HCT116 (cell line): Measurements from ENCODE around the gene UPK3A. TPM values are rescaled to one million over a fixed set of nuclear protein-coding genes. Genes with fewer than 3 reads are reported as not detected.

ENCODE experiments used
- ATAC-seq: fragments of 200-7000 bp; cut with Tn5 transposase; 2 replicates; pipeline ENCODE4 v1.9.1; 2020; ENCODE audit warnings: mild to moderate bottlenecking, moderate library complexity
- BruUV-seq: library from RNA; stranded (reverse); fragments of 400-500 nt; replicated peaks from 2 replicates; lab custom pipeline; 2021; lab: Mats Ljungman, UMichigan
- CTCF ChIA-PET: fragments of 300-600 bp; sonication (Branson Sonifier 250); formaldehyde crosslinking; loops from one replicate; lab custom pipeline; 2021; ENCODE audit warnings: antibody characterized with exemption; lab: Charles Lee
- POLR2A ChIA-PET: fragments of 300-600, 350-600 bp; sonication (Branson Sonifier 250); formaldehyde crosslinking; loops from one replicate; lab custom pipeline; 2021; ENCODE audit warnings: antibody characterized with exemption; lab: Charles Lee
- RAD21 ChIA-PET, 2 experiments: fragments of 300-600 bp; sonication (Branson Sonifier 250); formaldehyde crosslinking; loops; one replicate each; lab custom pipeline; 2023; ENCODE audit warnings: low total read pairs in 2 of 2; ENCODE audit not compliant: uncharacterized antibody in 2 of 2, unreplicated experiment in 2 of 2, low non-redundant PET in 1 of 2; lab: Charles Lee
- DNase-seq: peaks from one replicate; pipeline ENCODE4 v3.0.0-alpha.2; 2010; ENCODE audit warnings: low read depth, low spot score
- H2AFZ ChIP-seq: fragments of 200-600 bp; shearing (Covaris generic), sonication (generic); 2 replicates; pipeline ENCODE4 v1.6.1; 2017; ENCODE audit warnings: low read depth, mixed run types, mixed read lengths, antibody characterized with exemption, low read length; ENCODE audit not compliant: poor library complexity, severe bottlenecking
- H3K27ac ChIP-seq: 2 replicates; pipeline ENCODE4 v1.5.1; 2012; ENCODE audit warnings: low read depth, low read length
- H3K27me3 ChIP-seq: fragments of 200-600 bp; sonication (generic); 2 replicates; pipeline ENCODE4 v1.6.1; 2016; ENCODE audit warnings: mixed run types, low read length, mixed read lengths; ENCODE audit not compliant: insufficient read depth
- H3K36me3 ChIP-seq, 2 experiments: fragments of 200-500 bp in 1 of 2; fragments of 200-600 bp in 1 of 2; sonication (Bioruptor generic) in 1 of 2; sonication (generic) in 1 of 2; 2 replicates each; pipeline versions ENCODE4 v1.5.1 to v1.6.1; 2014 to 2016; ENCODE audit warnings: low read length in 2 of 2, inconsistent platforms in 1 of 2, mixed read lengths in 1 of 2, mixed run types in 1 of 2; ENCODE audit not compliant: insufficient read depth in 2 of 2, control insufficient read depth in 1 of 2
- H3K4me1 ChIP-seq, 2 experiments: fragments of 200-600 bp in 1 of 2; sonication (generic) in 1 of 2; 2 replicates each; pipeline versions ENCODE4 v1.5.1 to v1.6.1; 2012 to 2017; ENCODE audit warnings: low read length in 2 of 2, inconsistent platforms in 1 of 2, mild to moderate bottlenecking in 1 of 2, mixed read lengths in 1 of 2, mixed run types in 1 of 2, moderate library complexity in 1 of 2; ENCODE audit not compliant: insufficient read depth in 2 of 2, control insufficient read depth in 1 of 2
- H3K4me2 ChIP-seq: fragments of 200-600 bp; sonication (generic); 2 replicates; pipeline ENCODE4 v1.6.1; 2017; ENCODE audit warnings: mixed run types, low read length, mixed read lengths
- H3K4me3 ChIP-seq, 2 experiments: fragments of 200-600 bp in 1 of 2; sonication (generic) in 1 of 2; replicated peaks in 1 of 2; 2 replicates each; pipeline ENCODE4 v1.5.1; 2011 to 2016; ENCODE audit warnings: low read length in 2 of 2, control low read depth in 1 of 2, low read depth in 1 of 2, mild to moderate bottlenecking in 1 of 2, mixed read lengths in 1 of 2, mixed run types in 1 of 2
- H3K79me2 ChIP-seq: fragments of 200-600 bp; sonication (generic); 2 replicates; pipeline ENCODE4 v1.6.1; 2017; ENCODE audit warnings: mild to moderate bottlenecking, mixed run types, low read length, moderate library complexity, mixed read lengths; ENCODE audit not compliant: insufficient read depth
- H3K9ac ChIP-seq: fragments of 200-600 bp; sonication (generic); 2 replicates; pipeline ENCODE4 v1.6.1; 2016; ENCODE audit warnings: low read length, mixed read lengths
- H3K9me2 ChIP-seq: fragments of 200-600 bp; sonication (generic), shearing (Covaris generic); 2 replicates; pipeline ENCODE4 v1.6.1; 2017; ENCODE audit warnings: mixed run types, mild to moderate bottlenecking, moderate library complexity; ENCODE audit not compliant: insufficient read depth
- H3K9me3 ChIP-seq, 2 experiments: fragments of 200-500 bp in 1 of 2; fragments of 200-600 bp in 1 of 2; sonication (Bioruptor generic) in 1 of 2; sonication (generic) in 1 of 2; 2 replicates each; pipeline ENCODE4 v1.6.1; 2014 to 2017; ENCODE audit warnings: low read length in 2 of 2, mixed read lengths in 2 of 2, inconsistent platforms in 1 of 2, low read depth in 1 of 2, mild to moderate bottlenecking in 1 of 2, mixed run types in 1 of 2, moderate library complexity in 1 of 2; ENCODE audit not compliant: control insufficient read depth in 1 of 2, insufficient read depth in 1 of 2
- H4K20me1 ChIP-seq: fragments of 200-600 bp; sonication (generic), shearing (Covaris generic); 2 replicates; pipeline ENCODE4 v1.6.1; 2017; ENCODE audit warnings: mixed run types, mild to moderate bottlenecking, moderate library complexity; ENCODE audit not compliant: insufficient read depth
- ATF3 ChIP-seq: IDR thresholded peaks from 2 replicates; pipeline ENCODE4 v1.6.1; 2012
- CBX3 ChIP-seq: IDR thresholded peaks from 2 replicates; pipeline ENCODE4 v1.6.1; 2012; ENCODE audit warnings: low read depth
- CEBPB ChIP-seq: IDR thresholded peaks from 2 replicates; pipeline ENCODE4 v1.6.1; 2012; ENCODE audit warnings: low read depth
- CTCF ChIP-seq, 3 experiments: fragments of 200-600 bp in 1 of 3; sonication (generic) in 1 of 3; IDR thresholded peaks in 2 of 3; conservative IDR thresholded peaks in 1 of 3; 2 replicates each; pipeline ENCODE4 v1.5.1; 2012 to 2017; ENCODE audit warnings: low read depth in 2 of 3, low read length in 2 of 3, antibody characterized with exemption in 1 of 3, borderline replicate concordance in 1 of 3, control low read depth in 1 of 3, mild to moderate bottlenecking in 1 of 3, mixed read lengths in 1 of 3, mixed run types in 1 of 3, moderate library complexity in 1 of 3; ENCODE audit not compliant: insufficient read depth in 1 of 3
- EGR1 ChIP-seq: IDR thresholded peaks from 2 replicates; pipeline ENCODE4 v1.6.1; 2012; ENCODE audit warnings: low read depth
- ELF1 ChIP-seq: IDR thresholded peaks from 2 replicates; pipeline ENCODE4 v1.6.1; 2012; ENCODE audit warnings: low read depth, borderline replicate concordance
- EZH2 ChIP-seq: fragments of 200-600 bp; sonication (generic); IDR thresholded peaks from 2 replicates; pipeline ENCODE4 v1.6.1; 2017; ENCODE audit warnings: antibody characterized with exemption, mixed run types
- EZH2phosphoT487 ChIP-seq: fragments of 200-600 bp; IDR thresholded peaks from 2 replicates; pipeline ENCODE4 v1.6.1; 2018; ENCODE audit warnings: antibody characterized with exemption, borderline replicate concordance
- FOSL1 ChIP-seq: IDR thresholded peaks from 2 replicates; pipeline ENCODE4 v1.6.1; 2012; ENCODE audit warnings: low read depth
- JUND ChIP-seq: IDR thresholded peaks from 2 replicates; pipeline ENCODE4 v1.6.1; 2012
- POLR2A ChIP-seq: IDR thresholded peaks from 2 replicates; pipeline ENCODE4 v1.7.0; 2011; ENCODE audit warnings: borderline replicate concordance; ENCODE audit not compliant: insufficient read depth, insufficient read length; ENCODE audit errors: extremely low read depth
- POLR2AphosphoS5 ChIP-seq: IDR thresholded peaks from 2 replicates; pipeline ENCODE4 v1.6.1; 2011; ENCODE audit warnings: mild to moderate bottlenecking, low read depth, low read length, moderate library complexity
- RAD21 ChIP-seq: IDR thresholded peaks from 2 replicates; pipeline ENCODE4 v1.6.1; 2012; ENCODE audit warnings: low read depth, mild to moderate bottlenecking
- REST ChIP-seq: IDR thresholded peaks from 2 replicates; pipeline ENCODE4 v1.6.1; 2012; ENCODE audit warnings: low read depth
- SP1 ChIP-seq: IDR thresholded peaks from 2 replicates; pipeline ENCODE4 v1.6.1; 2012; ENCODE audit warnings: low read depth
- SRF ChIP-seq: IDR thresholded peaks from 2 replicates; pipeline ENCODE4 v1.6.1; 2012; ENCODE audit warnings: low read depth
- TCF7L2 ChIP-seq: IDR thresholded peaks from 2 replicates; pipeline ENCODE4 v1.7.0; 2011; ENCODE audit warnings: borderline replicate concordance, inconsistent platforms; ENCODE audit not compliant: insufficient read depth, insufficient read length; ENCODE audit errors: extremely low read depth
- YY1 ChIP-seq: IDR thresholded peaks from 2 replicates; pipeline ENCODE4 v1.6.1; 2011; ENCODE audit warnings: low read length, low read depth, moderate library complexity, mild to moderate bottlenecking; ENCODE audit not compliant: insufficient replicate concordance; ENCODE audit errors: extremely low read depth
- ZFX ChIP-seq: fragments of 450-650 bp; IDR thresholded peaks from 2 replicates; pipeline ENCODE4 v1.6.1; 2017
- ZNF274 ChIP-seq: fragments of 200-500 bp; sonication (Bioruptor generic); IDR thresholded peaks from 2 replicates; pipeline ENCODE4 v1.6.1; 2014; ENCODE audit warnings: mild to moderate bottlenecking, low read depth, low read length, inconsistent platforms
- intact Hi-C: fragments of 100-400 bp; cut with micrococcal nuclease; formaldehyde crosslinking; loops from 2 replicates; pipeline ENCODE4 v1.10.0; 2022
- total RNA-seq: library from RNA; stranded (reverse); gene quantifications from one replicate; pipeline ENCODE4 v1.2.1, GENCODE V29; 2021; ENCODE audit not compliant: unreplicated experiment

UPK3A gene
- total RNA-seq, 1 experiment from 2014 or later = not detected

GRCh38 chr22:45344334-45344733 is 59.6 kb downstream of the UPK3A start:
- no peaks in the 10 kb centered on the region for H3K4me1 ChIP-seq
- no peak overlapping the region for H3K27ac ChIP-seq
- no TSS peak for BruUV-seq
- no peak overlapping the region for H3K4me3 ChIP-seq
- TF ChIP-seq ELF1 (no peak), TCF7L2 (no peak), CTCF (IDR thresholded peaks at IDR 0.05 in 2 of 3, conservative IDR thresholded peaks at IDR 0.05 in 1 of 3; ENCODE audit: borderline replicate concordance in 1 of 3, insufficient read depth in 1 of 3, low read depth in 2 of 3, low read length in 2 of 3) (no peak), YY1 (no peak), EZH2 (no peak), ZFX (no peak), JUND (no peak), CEBPB (no peak), EGR1 (no peak), SRF (no peak), REST (no peak), RAD21 (no peak), POLR2AphosphoS5 (no peak), POLR2A (no peak), FOSL1 (no peak), ATF3 (no peak), ZNF274 (no peak), EZH2phosphoT487 (no peak), SP1 (no peak), CBX3 (no peak)
- H3K36me3 ChIP-seq = peaks cover 8 to 19% of the 10 kb centered on the region in 2 experiments; a peak in 3 of 4 replicates
- no peak for DNase-seq
- no peak overlapping the region for H3K9ac ChIP-seq
- ATAC-seq = no peak
- no peaks in the 10 kb centered on the region for H3K27me3 ChIP-seq
- ChIA-PET RAD21 (no interaction called here), CTCF (no interaction called here), POLR2A (no interaction called here)
- no peaks in the 10 kb centered on the region for H3K9me3 ChIP-seq
- no peak overlapping the region for H3K4me2 ChIP-seq
- intact Hi-C loops = no loop called here
- no peaks in the 10 kb centered on the region for H4K20me1 ChIP-seq
- H2AFZ ChIP-seq = no peak overlapping the region
- H3K9me2 ChIP-seq = no peaks in the 10 kb centered on the region
- H3K79me2 ChIP-seq = no peaks in the 10 kb centered on the region
